Measurements from ENCODE around the gene ARHGAP33. TPM values are rescaled to one million over a fixed set of nuclear protein-coding genes. Genes with fewer than 3 reads are reported as not detected.

ARHGAP33 gene
- polyA plus RNA-seq, 2 of the 4 experiments (the other 2 are of a cell fraction), result 0.84 to 6.1 TPM

DNA sequence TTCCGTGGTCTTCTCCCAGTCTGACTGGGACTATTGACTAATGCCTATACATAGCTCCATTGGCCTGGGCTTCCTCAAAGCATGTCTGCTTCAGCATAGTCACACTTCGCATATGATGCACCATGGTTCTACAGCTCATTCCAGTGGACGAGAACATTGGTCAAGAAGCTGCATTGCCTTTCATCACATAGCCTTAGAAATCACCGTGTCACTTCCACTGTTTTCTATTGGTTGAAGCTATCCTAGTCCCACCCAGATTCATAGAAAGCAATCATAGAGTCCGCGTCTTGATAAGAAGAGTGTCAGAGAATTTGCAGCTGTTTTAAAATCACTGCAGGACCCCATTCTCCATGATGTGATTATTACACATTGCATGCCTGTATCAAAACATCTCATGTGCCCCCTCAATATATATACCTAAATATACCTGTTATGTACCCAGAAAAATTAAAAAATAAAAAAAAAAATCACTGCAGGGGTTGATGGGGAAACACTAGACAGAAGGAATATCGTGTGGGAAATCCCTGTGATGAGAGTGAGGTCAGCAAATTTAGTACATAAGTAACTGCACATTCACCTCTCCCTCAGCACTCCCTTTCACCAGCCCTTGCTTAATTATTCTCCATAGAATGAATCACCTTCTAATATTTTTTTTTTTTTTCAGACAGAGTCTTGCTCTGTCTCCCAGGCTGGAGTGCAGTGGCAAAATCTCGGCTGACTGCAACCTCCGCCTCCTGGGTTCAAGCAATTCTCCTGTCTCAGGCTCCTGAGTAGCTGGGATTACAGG, 2.2 kb upstream of the ARHGAP33 start (continued):
- TF ChIP-seq FOSL2 (IDR thresholded peaks at IDR 0.05) (no peak), FOSL2 (CRISPR knock-in tag; IDR thresholded peaks at IDR 0.05) (peak; percentile 62), E2F6 (IDR thresholded peaks at IDR 0.05; ENCODE audit: borderline replicate concordance, low read depth) (no peak), ESRRA (IDR thresholded peaks at IDR 0.05; ENCODE audit: borderline replicate concordance, low read length) (no peak), NR3C1 (IDR thresholded peaks at IDR 0.05) (no peak), CHD4 (IDR thresholded peaks at IDR 0.05; ENCODE audit: borderline replicate concordance) (no peak), HEYL (CRISPR knock-in tag; IDR thresholded peaks at IDR 0.05) (no peak), JUN (IDR thresholded peaks at IDR 0.05) (no peak), BCL3 (IDR thresholded peaks at IDR 0.05) (no peak), ZSCAN20 (CRISPR knock-in tag; IDR thresholded peaks at IDR 0.05) (no peak)

DNA sequence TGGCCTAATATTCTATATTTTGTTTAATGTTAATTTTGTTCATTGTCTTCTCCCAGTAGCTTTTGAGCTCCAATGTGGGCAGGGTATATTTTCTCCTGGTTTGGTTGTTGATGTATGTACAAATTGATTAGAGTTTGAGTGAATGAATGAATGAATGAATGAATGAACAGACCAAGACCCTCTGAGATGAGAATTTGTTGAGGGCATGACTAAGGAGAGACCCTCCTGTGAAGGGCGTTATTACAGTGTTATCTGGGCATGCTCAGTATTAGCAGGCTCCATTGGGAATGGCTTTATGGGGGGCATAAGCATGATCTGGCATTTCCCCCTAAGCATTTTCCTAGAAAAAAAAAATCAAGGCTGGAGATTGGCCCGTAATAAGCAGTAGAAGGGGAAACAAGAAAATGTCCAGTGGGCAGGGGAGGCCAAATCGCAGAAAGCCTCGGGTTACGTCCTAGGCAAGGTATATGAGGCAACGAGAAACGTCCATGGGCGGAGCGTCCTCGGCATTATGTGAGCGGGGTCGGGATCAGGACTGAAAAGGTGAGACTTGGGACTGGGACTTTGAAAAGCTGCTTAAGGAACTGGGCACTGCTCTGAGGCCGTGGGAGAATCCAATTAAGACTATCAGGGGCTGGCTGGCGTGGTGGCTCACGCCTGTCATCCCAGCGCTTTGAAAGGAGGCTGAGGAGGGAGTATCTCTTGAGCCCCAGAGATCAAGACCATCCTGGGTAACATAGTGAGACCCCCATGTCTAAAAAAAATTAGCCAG, 904 bp upstream of the ARHGAP33 start:
- TF ChIP-seq, protein P1, sequence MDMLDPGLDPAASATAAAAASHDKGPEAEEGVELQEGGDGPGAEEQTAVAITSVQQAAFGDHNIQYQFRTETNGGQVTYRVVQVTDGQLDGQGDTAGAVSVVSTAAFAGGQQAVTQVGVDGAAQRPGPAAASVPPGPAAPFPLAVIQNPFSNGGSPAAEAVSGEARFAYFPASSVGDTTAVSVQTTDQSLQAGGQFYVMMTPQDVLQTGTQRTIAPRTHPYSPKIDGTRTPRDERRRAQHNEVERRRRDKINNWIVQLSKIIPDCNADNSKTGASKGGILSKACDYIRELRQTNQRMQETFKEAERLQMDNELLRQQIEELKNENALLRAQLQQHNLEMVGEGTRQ (IDR thresholded peaks at IDR 0.05), result no peak
- TF ChIP-seq HOXB13 (CRISPR knock-in tag; IDR thresholded peaks at IDR 0.05; ENCODE audit: low read depth) (0 out of 2 replicates have a peak, but pooled peaks have one; percentile 6), RARB (CRISPR knock-in tag; IDR thresholded peaks at IDR 0.05) (no peak), ZC3H11A (IDR thresholded peaks at IDR 0.05) (0 out of 2 replicates have a peak, but pooled peaks have one; percentile 3), PHF8 (IDR thresholded peaks at IDR 0.05; ENCODE audit: borderline replicate concordance, low read depth) (no peak), MYC (IDR thresholded peaks at IDR 0.05; ENCODE audit: borderline replicate concordance, low read length) (0 out of 2 replicates have a peak, but pooled peaks have one; percentile 4), E2F6 (IDR thresholded peaks at IDR 0.05; ENCODE audit: borderline replicate concordance, low read depth) (0 out of 2 replicates have a peak, but pooled peaks have one; percentile 10)
- no peak overlapping the region for H3K27ac ChIP-seq
- peaks cover 31% of the 10 kb centered on the region for H3K4me1 ChIP-seq
- FAIRE-seq (peak; percentile 18), DNase-seq (ENCODE audit: low read depth in 1 of 2, low spot score in 1 of 2) (peak; percentile 56 to 76), ATAC-seq (peak; percentile 35 to 42)
- H3K9me3 ChIP-seq, result no peaks in the 10 kb centered on the region
- 11% methylated on average over 16 of the region's 16 CpGs for WGBS (ENCODE audit: missing lambda C conversion rate)
- CTCF ChIA-PET, result interaction anchor here (0.7 to 2.3 kb wide), 6 partner anchors 8 to 181 kb away, joined by 3 to 8 read pairs (median 4); no protein-coding TSS in a partner anchor
- peak overlapping the region; percentile 62 for H3K4me3 ChIP-seq
- H3K4me2 ChIP-seq, result peak overlapping the region; percentile 96
- POLR2A ChIA-PET, result interaction anchor here (0.7 to 1.2 kb wide), 3 partner anchors 12 to 217 kb away, joined by 3 to 7 read pairs (median 4); partner anchors contain the start of gene LIN37

- peaks cover 31% of the 10 kb centered on the region for H3K4me1 ChIP-seq
- ATAC-seq (peak; percentile 12 to 53), DNase-seq (ENCODE audit: low read depth in 1 of 2, low spot score in 1 of 2) (no peak), FAIRE-seq (no peak)
- H3K9me3 ChIP-seq, result no peaks in the 10 kb centered on the region
- CTCF ChIA-PET, result interaction anchor here (0.7 kb wide), 1 partner anchor 9 kb away, joined by 3 read pairs; no protein-coding TSS in a partner anchor
- TF ChIP-seq E2F6 (IDR thresholded peaks at IDR 0.05; ENCODE audit: borderline replicate concordance, low read depth) (no peak), MAZ (IDR thresholded peaks at IDR 0.05; ENCODE audit: borderline replicate concordance, low read depth, low read length) (no peak), FOXS1 (CRISPR knock-in tag; IDR thresholded peaks at IDR 0.05) (no peak), BHLHE40 (IDR thresholded peaks at IDR 0.05; ENCODE audit: low read depth, low read length) (no peak), JUNB (IDR thresholded peaks at IDR 0.05) (no peak), RAD21 (conservative IDR thresholded peaks at IDR 0.05 in 1 of 2, IDR thresholded peaks at IDR 0.05 in 1 of 2) (no peak), RNF2 (IDR thresholded peaks at IDR 0.05; ENCODE audit: borderline replicate concordance, low read depth) (no peak), HOXB5 (CRISPR knock-in tag; IDR thresholded peaks at IDR 0.05) (no peak), EP300 (IDR thresholded peaks at IDR 0.05) (no peak), KDM1A (IDR thresholded peaks at IDR 0.05; ENCODE audit: low read depth) (no peak), CBX8 (IDR thresholded peaks at IDR 0.05) (no peak), RFX5 (IDR thresholded peaks at IDR 0.05) (no peak), EHMT2 (IDR thresholded peaks at IDR 0.05; ENCODE audit: low read depth) (no peak)
- H3K4me3 ChIP-seq, result peak overlapping the region; percentile 62
- H3K27ac ChIP-seq, result no peak overlapping the region
- peak overlapping the region; percentile 96 for H3K4me2 ChIP-seq
- POLR2A ChIA-PET, result interaction anchor here (1.2 kb wide), 1 partner anchor 27 kb away, joined by 3 read pairs; the partner anchor contains the start of gene LIN37
- WGBS (ENCODE audit: missing lambda C conversion rate), result 13% methylated on average over 9 of the region's 9 CpGs
Measured at GRCh38 chr19:35775046-35775297, 392 bp upstream of the ARHGAP33 start.

Measured in A549 (cell line).